Measurements from ENCODE around the gene PAEP.

The PAEP gene

DNA sequence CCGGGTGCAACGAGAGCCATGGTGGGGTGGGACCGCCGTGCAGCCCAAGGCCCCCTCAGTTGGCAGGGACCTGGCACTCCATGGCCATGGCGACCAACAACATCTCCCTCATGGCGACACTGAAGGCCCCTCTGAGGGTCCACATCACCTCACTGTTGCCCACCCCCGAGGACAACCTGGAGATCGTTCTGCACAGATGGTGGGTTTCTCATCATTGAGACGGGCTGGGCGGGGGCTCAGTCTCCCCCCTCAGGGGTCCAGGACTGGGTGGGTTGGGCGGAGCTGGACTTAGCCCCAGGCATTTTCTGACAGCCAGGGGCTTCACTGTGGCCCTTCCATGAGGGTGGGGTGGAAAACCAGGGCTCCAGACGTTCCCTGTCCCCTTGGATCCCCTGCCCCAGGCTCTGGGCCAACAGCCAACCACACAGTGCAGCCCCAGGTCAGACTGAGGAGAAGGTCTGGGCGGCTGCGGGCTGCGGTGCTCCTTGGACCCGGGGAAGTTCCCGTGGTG lies 734 bp downstream of the PAEP start:
- Mint-ChIP-seq H3K27ac (no peak overlapping the region), H3K4me3 (no peak overlapping the region)

DNA sequence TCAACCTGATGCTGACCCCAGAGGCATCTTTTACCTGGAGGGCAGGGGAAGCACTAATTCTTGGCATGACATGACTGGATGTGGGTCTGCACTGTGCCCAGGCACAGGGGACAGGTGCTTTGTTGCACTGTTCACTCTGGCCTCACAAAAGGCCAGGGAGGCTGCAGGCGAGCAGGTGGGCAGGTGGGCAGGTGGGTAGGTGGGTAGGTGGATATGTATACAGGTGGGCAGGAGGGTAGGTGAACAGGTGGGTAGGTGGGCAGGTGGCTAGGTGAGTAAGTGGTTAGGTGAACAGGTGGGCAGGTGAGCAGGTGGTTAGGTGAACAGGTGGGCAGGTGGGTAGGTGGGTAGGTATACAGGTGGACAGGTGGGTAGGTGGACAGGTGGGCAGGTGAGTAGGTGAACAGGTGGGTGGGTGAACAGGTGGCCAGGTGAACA lies 1.5 kb downstream of the PAEP start:
- Mint-ChIP-seq H3K36me3 (ENCODE audit: low read depth) (no peaks in the 10 kb centered on the region), H3K27ac (no peak overlapping the region), H3K27me3 (ENCODE audit: low read depth) (peaks cover 14% of the 10 kb centered on the region), H3K9me3 (peaks cover 4% of the 10 kb centered on the region), H3K4me1 (no peaks in the 10 kb centered on the region), H3K4me3 (no peak overlapping the region)
- TF ChIP-seq CTCF (IDR thresholded peaks at IDR 0.05; ENCODE audit: unreplicated experiment in 3 of 3), result no peak

More for the DNA sequence above, 734 bp downstream of the PAEP start:
- Mint-ChIP-seq H3K9me3 (peaks cover 4% of the 10 kb centered on the region), H3K27me3 (ENCODE audit: low read depth) (peaks cover 18% of the 10 kb centered on the region), H3K36me3 (ENCODE audit: low read depth) (no peaks in the 10 kb centered on the region), H3K4me1 (no peaks in the 10 kb centered on the region)
- TF ChIP-seq CTCF (IDR thresholded peaks at IDR 0.05; ENCODE audit: unreplicated experiment in 3 of 3), result no peak

GRCh38 chr9:135563858-135564257 lies 2.3 kb downstream of the PAEP start:
- Mint-ChIP-seq H3K27me3 (ENCODE audit: low read depth) (peaks cover 10% of the 10 kb centered on the region), H3K36me3 (ENCODE audit: low read depth) (no peaks in the 10 kb centered on the region), H3K4me1 (no peaks in the 10 kb centered on the region), H3K27ac (no peak overlapping the region), H3K9me3 (peaks cover 5% of the 10 kb centered on the region), H3K4me3 (no peak overlapping the region)
- TF ChIP-seq CTCF (IDR thresholded peaks at IDR 0.05; ENCODE audit: unreplicated experiment in 3 of 3), result no peak

- H3K27me3 Mint-ChIP-seq (ENCODE audit: low read depth), result peaks cover 10% of the 10 kb centered on the region
- no peak for TF ChIP-seq CTCF (IDR thresholded peaks at IDR 0.05; ENCODE audit: unreplicated experiment in 3 of 3)
- H3K27ac Mint-ChIP-seq, result no peak overlapping the region
- no peaks in the 10 kb centered on the region for H3K4me1 Mint-ChIP-seq
- H3K4me3 Mint-ChIP-seq, result no peak overlapping the region
- H3K9me3 Mint-ChIP-seq, result peaks cover 9% of the 10 kb centered on the region
- no peaks in the 10 kb centered on the region for H3K36me3 Mint-ChIP-seq (ENCODE audit: low read depth)
These were observed 3.6 kb downstream of the PAEP start for GRCh38 chr9:135565141-135565628.

- no peak overlapping the region for H3K27ac Mint-ChIP-seq
- H3K36me3 Mint-ChIP-seq (ENCODE audit: low read depth), result no peaks in the 10 kb centered on the region
- H3K9me3 Mint-ChIP-seq, result peaks cover 9% of the 10 kb centered on the region
- H3K4me3 Mint-ChIP-seq, result no peak overlapping the region
- H3K27me3 Mint-ChIP-seq (ENCODE audit: low read depth), result peaks cover 10% of the 10 kb centered on the region
- no peak for TF ChIP-seq CTCF (IDR thresholded peaks at IDR 0.05; ENCODE audit: unreplicated experiment in 3 of 3)
- H3K4me1 Mint-ChIP-seq, result no peaks in the 10 kb centered on the region
These were observed 4.1 kb downstream of the PAEP start for GRCh38 chr9:135565636-135566035.

DNA sequence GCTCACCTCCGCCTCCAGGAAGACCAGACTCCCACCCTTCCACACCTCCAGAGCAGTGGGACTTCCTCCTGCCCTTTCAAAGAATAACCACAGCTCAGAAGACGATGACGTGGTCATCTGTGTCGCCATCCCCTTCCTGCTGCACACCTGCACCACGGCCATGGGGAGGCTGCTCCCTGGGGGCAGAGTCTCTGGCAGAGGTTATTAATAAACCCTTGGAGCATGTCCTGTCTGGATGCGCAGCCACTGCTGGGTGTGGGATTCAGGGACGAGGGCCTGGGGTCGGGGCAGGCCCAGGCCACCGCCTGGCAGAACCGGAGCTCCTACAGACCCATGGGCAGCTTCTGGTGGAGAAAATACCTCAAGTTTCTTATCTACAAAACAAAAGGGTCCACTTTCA lies 5.0 kb downstream of the PAEP start:
- peaks cover 10% of the 10 kb centered on the region for H3K27me3 Mint-ChIP-seq (ENCODE audit: low read depth)
- H3K9me3 Mint-ChIP-seq, result peaks cover 9% of the 10 kb centered on the region
- H3K27ac Mint-ChIP-seq, result no peak overlapping the region
- TF ChIP-seq CTCF (IDR thresholded peaks at IDR 0.05; ENCODE audit: unreplicated experiment in 3 of 3), result no peak
- H3K4me3 Mint-ChIP-seq, result no peak overlapping the region
- H3K36me3 Mint-ChIP-seq (ENCODE audit: low read depth), result no peaks in the 10 kb centered on the region
- no peaks in the 10 kb centered on the region for H3K4me1 Mint-ChIP-seq
